ENCODE measurements around the gene TSPAN11. TPM values are rescaled to one million over a fixed set of nuclear protein-coding genes. Genes with fewer than 3 reads are reported as not detected.

Gene TSPAN11
- total RNA-seq, 1 experiment from 2014 or later, result not detected

- in situ Hi-C loops (cut with HindIII; ENCODE audit: low pct_unique_long_range_greater_than_20kb, low sequenced_read_pairs) (no loop called here), intact Hi-C loops (cut with micrococcal nuclease; ENCODE audit: unreplicated experiment) (no loop called here)
- ChIA-PET POLR2A (interaction anchor here (0.6 kb wide), 1 partner anchor 454 kb away, joined by 3 read pairs; no protein-coding TSS in a partner anchor), CTCF (no interaction called here)
- no peaks in the 10 kb centered on the region for H3K4me1 ChIP-seq (ENCODE audit: control insufficient read depth, insufficient read depth, low read length)
- H3K27me3 ChIP-seq (ENCODE audit: control insufficient read depth, insufficient read depth, low read length), result peaks cover 31% of the 10 kb centered on the region
- no TSS peak for BruUV-seq (replicated peaks)
- H3K36me3 ChIP-seq (ENCODE audit: control insufficient read depth, insufficient read depth, low read length), result no peaks in the 10 kb centered on the region
- ATAC-seq (no peak), DNase-seq (ENCODE audit: low read depth, low spot score) (no peak)
- TF ChIP-seq TCF7L2 (IDR thresholded peaks at IDR 0.05; ENCODE audit: low read depth, low read length) (no peak), POLR2AphosphoS5 (IDR thresholded peaks at IDR 0.05; ENCODE audit: low read depth, low read length) (no peak), SIN3A (IDR thresholded peaks at IDR 0.05; ENCODE audit: borderline replicate concordance, insufficient read depth, low read depth, low read length) (no peak), REST (IDR thresholded peaks at IDR 0.05; ENCODE audit: insufficient read depth in 1 of 2, low read depth in 2 of 2, low read length in 1 of 2) (no peak), CTCF (IDR thresholded peaks at IDR 0.05) (no peak)
- H3K4me3 ChIP-seq (ENCODE audit: low read depth in 2 of 2, low read length in 2 of 2), result no peak overlapping the region
- no peak overlapping the region for H3K27ac ChIP-seq (ENCODE audit: low read length)
- no peaks in the 10 kb centered on the region for H3K9me3 ChIP-seq (ENCODE audit: control insufficient read depth, insufficient read depth, low read depth, low read length)
Measured at GRCh38 chr12:30930641-30931040, 4.1 kb downstream of the TSPAN11 start.

- ChIA-PET CTCF (no interaction called here), POLR2A (no interaction called here)
- Histone ChIP-seq H3K4me1 (ENCODE audit: control insufficient read depth, insufficient read depth, low read length) (no peaks in the 10 kb centered on the region), H3K9me3 (ENCODE audit: control insufficient read depth, insufficient read depth, low read depth, low read length) (no peaks in the 10 kb centered on the region), H3K27me3 (ENCODE audit: control insufficient read depth, insufficient read depth, low read length) (peaks cover 21% of the 10 kb centered on the region), H3K4me3 (ENCODE audit: low read depth in 2 of 2, low read length in 2 of 2) (no peak overlapping the region), H3K27ac (ENCODE audit: low read length) (no peak overlapping the region), H3K36me3 (ENCODE audit: control insufficient read depth, insufficient read depth, low read length) (no peaks in the 10 kb centered on the region)
- in situ Hi-C loops (cut with HindIII; ENCODE audit: low pct_unique_long_range_greater_than_20kb, low sequenced_read_pairs), result no loop called here
- no peak for TF ChIP-seq TCF7L2 (IDR thresholded peaks at IDR 0.05; ENCODE audit: low read depth, low read length)
- TF ChIP-seq SIN3A (IDR thresholded peaks at IDR 0.05; ENCODE audit: borderline replicate concordance, insufficient read depth, low read depth, low read length), result no peak
- no peak for TF ChIP-seq CTCF (IDR thresholded peaks at IDR 0.05)
- no peak for TF ChIP-seq REST (IDR thresholded peaks at IDR 0.05; ENCODE audit: insufficient read depth in 1 of 2, low read depth in 2 of 2, low read length in 1 of 2)
- TF ChIP-seq POLR2AphosphoS5 (IDR thresholded peaks at IDR 0.05; ENCODE audit: low read depth, low read length), result no peak
- ATAC-seq, result no peak
- intact Hi-C loops (cut with micrococcal nuclease; ENCODE audit: unreplicated experiment), result no loop called here
- no peak for DNase-seq (ENCODE audit: low read depth, low spot score)
- BruUV-seq (replicated peaks), result no TSS peak
Measured at GRCh38 chr12:30932881-30933280, 6.3 kb downstream of the TSPAN11 start.
